ENCODE results near the gene CCM2L. TPM values are rescaled to one million over a fixed set of nuclear protein-coding genes. Genes with fewer than 3 reads are reported as not detected.

Gene CCM2L
- polyA plus RNA-seq, 1 donor (not counting 4 experiments of a cell fraction or from before 2014, with no cell fraction given) = not detected

DNA sequence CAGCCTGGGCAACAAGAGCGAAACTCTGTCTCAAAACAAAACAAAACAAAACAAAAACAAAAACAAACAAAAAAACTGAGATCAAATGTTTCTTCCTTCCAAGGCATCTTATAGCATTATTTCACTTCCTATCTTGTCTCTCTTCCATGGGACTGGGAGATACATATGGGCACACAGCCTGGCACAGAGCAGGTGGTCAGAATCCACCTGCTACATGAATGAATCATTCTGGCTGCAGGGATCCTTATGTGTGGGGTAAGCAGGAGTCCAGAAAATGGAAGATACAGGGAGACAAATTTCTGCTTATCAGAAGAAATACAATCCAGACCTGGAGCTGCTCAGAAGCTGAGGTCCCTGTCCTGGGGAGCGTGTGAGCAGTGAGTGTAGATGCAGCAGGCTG is 18.2 kb upstream of the CCM2L start:
- H3K9me1 ChIP-seq (ENCODE audit: control insufficient read depth, extremely low read depth, insufficient read depth, low read length) = no peaks in the 10 kb centered on the region
- peaks cover 31% of the 10 kb centered on the region for H3K27me3 ChIP-seq (ENCODE audit: control insufficient read depth, extremely low read depth, insufficient read depth, low read length)
- no peak overlapping the region for H3K9ac ChIP-seq (ENCODE audit: control insufficient read depth, extremely low read depth, insufficient read depth, low read length)
- H3K9me3 ChIP-seq (ENCODE audit: control insufficient read depth, low read depth, low read length) = no peaks in the 10 kb centered on the region
- no peak overlapping the region for H2AFZ ChIP-seq (ENCODE audit: control insufficient read depth, low read length)
- H3K36me3 ChIP-seq (ENCODE audit: control insufficient read depth in 2 of 2, extremely low read depth in 1 of 2, insufficient read depth in 2 of 2, low read length in 2 of 2) = no peaks in the 10 kb centered on the region
- H4K20me1 ChIP-seq (ENCODE audit: control insufficient read depth, extremely low read depth, insufficient read depth, low read length) = no peaks in the 10 kb centered on the region
- no peak overlapping the region for H3K27ac ChIP-seq (ENCODE audit: control insufficient read depth, insufficient read depth, low read length)
- H3K4me1 ChIP-seq (ENCODE audit: control insufficient read depth, extremely low read depth, insufficient read depth, low read length) = no peaks in the 10 kb centered on the region
- TF ChIP-seq EZH2 (IDR thresholded peaks at IDR 0.05; ENCODE audit: low read length) (no peak), CTCF (optimal IDR thresholded peaks at IDR 0.05 in 1 of 3, IDR thresholded peaks at IDR 0.05 in 1 of 3, conservative IDR thresholded peaks at IDR 0.05 in 1 of 3; ENCODE audit: extremely low read depth in 1 of 3, insufficient read depth in 2 of 3, low read length in 3 of 3) (no peak)
- no peak overlapping the region for H3K4me2 ChIP-seq (ENCODE audit: control insufficient read depth, extremely low read depth, insufficient read depth, low read depth, low read length)
- dilution Hi-C loops (cut with MboI; ENCODE audit: extremely low pct_ligation_motif_present, low sequenced_read_pairs) = no loop called here
- no peak overlapping the region for H3K4me3 ChIP-seq (ENCODE audit: control insufficient read depth in 2 of 3, extremely low read depth in 1 of 3, insufficient read depth in 2 of 3, low read depth in 1 of 3, low read length in 3 of 3)
- FAIRE-seq (no peak), DNase-seq (ENCODE audit: low read depth, low spot score) (no peak)
- H3K79me2 ChIP-seq (ENCODE audit: control insufficient read depth, insufficient read depth, low read length) = no peaks in the 10 kb centered on the region

DNA sequence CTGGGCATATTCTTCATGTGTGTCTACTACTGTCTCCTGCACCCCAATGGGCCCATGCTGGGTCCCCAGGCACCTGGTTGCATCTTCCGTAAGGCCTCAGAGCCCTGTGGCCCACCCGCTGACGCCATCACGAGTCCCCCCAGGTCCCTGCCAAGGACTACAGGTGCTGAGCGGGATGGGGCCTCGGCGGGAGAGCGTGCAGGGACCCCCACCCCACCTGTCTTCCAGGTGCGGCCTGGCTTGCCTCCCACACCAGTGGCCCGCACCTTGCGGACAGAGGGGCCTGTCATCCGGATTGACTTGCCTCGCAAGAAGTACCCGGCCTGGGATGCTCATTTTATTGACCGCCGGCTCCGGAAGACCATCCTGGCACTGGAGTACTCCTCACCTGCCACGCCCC is 13.2 kb upstream of the CCM2L start:
- TF ChIP-seq CTCF (optimal IDR thresholded peaks at IDR 0.05 in 1 of 3, IDR thresholded peaks at IDR 0.05 in 1 of 3, conservative IDR thresholded peaks at IDR 0.05 in 1 of 3; ENCODE audit: extremely low read depth in 1 of 3, insufficient read depth in 2 of 3, low read length in 3 of 3) (no peak), EZH2 (IDR thresholded peaks at IDR 0.05; ENCODE audit: low read length) (no peak)
- Histone ChIP-seq H3K36me3 (ENCODE audit: control insufficient read depth in 2 of 2, extremely low read depth in 1 of 2, insufficient read depth in 2 of 2, low read length in 2 of 2) (no peaks in the 10 kb centered on the region), H3K4me3 (ENCODE audit: control insufficient read depth in 2 of 3, extremely low read depth in 1 of 3, insufficient read depth in 2 of 3, low read depth in 1 of 3, low read length in 3 of 3) (no peak overlapping the region), H3K4me2 (ENCODE audit: control insufficient read depth, extremely low read depth, insufficient read depth, low read depth, low read length) (no peak overlapping the region), H2AFZ (ENCODE audit: control insufficient read depth, low read length) (no peak overlapping the region), H3K4me1 (ENCODE audit: control insufficient read depth, extremely low read depth, insufficient read depth, low read length) (no peaks in the 10 kb centered on the region), H3K27me3 (ENCODE audit: control insufficient read depth, extremely low read depth, insufficient read depth, low read length) (peaks cover 31% of the 10 kb centered on the region), H3K27ac (ENCODE audit: control insufficient read depth, insufficient read depth, low read length) (no peak overlapping the region), H3K9ac (ENCODE audit: control insufficient read depth, extremely low read depth, insufficient read depth, low read length) (no peak overlapping the region), H3K9me1 (ENCODE audit: control insufficient read depth, extremely low read depth, insufficient read depth, low read length) (no peaks in the 10 kb centered on the region), H3K79me2 (ENCODE audit: control insufficient read depth, insufficient read depth, low read length) (no peaks in the 10 kb centered on the region), H3K9me3 (ENCODE audit: control insufficient read depth, low read depth, low read length) (no peaks in the 10 kb centered on the region), H4K20me1 (ENCODE audit: control insufficient read depth, extremely low read depth, insufficient read depth, low read length) (no peaks in the 10 kb centered on the region)
- dilution Hi-C loops (cut with MboI; ENCODE audit: extremely low pct_ligation_motif_present, low sequenced_read_pairs) = no loop called here
- FAIRE-seq (no peak), DNase-seq (ENCODE audit: low read depth, low spot score) (no peak)
